GM21423 (cell line): ENCODE data around the gene TTC13.
"Not testable (repeated sequence)": the region's sequence is repeated elsewhere in the genome, so short reads cannot be mapped to it uniquely, and the experiment has no call there.

Experiments used
- ATAC-seq: cut with Tn5 transposase; IDR thresholded peaks from one replicate; pipeline ENCODE4 v1.9.1; 2021; ENCODE audit warnings: mild to moderate bottlenecking, moderate library complexity; ENCODE audit not compliant: unreplicated experiment

TTC13 gene

GRCh38 chr1:230994860-230995259 is 16.2 kb upstream of the TTC13 start:
- ATAC-seq = no peak

- no peak for ATAC-seq
Measured at GRCh38 chr1:230992100-230992774, 13.6 kb upstream of the TTC13 start.

- ATAC-seq = no peak
Measured at GRCh38 chr1:230987448-230987847, 8.8 kb upstream of the TTC13 start.

- no peak for ATAC-seq
Measured at GRCh38 chr1:230986976-230987375, 8.3 kb upstream of the TTC13 start.

GRCh38 chr1:230985711-230986110 is 7.0 kb upstream of the TTC13 start:
- no peak for ATAC-seq

GRCh38 chr1:230984622-230985515 is 6.2 kb upstream of the TTC13 start:
- ATAC-seq = not testable (repeated sequence)

- ATAC-seq = no peak
Measured at GRCh38 chr1:230983811-230984210, 5.2 kb upstream of the TTC13 start.

GRCh38 chr1:230982696-230983095 is 4.0 kb upstream of the TTC13 start:
- ATAC-seq = no peak

GRCh38 chr1:230979952-230980351 is 1.3 kb upstream of the TTC13 start:
- no peak for ATAC-seq

GRCh38 chr1:230979389-230979716 is 692 bp upstream of the TTC13 start:
- ATAC-seq = no peak

- peak; percentile 6 for ATAC-seq
Measured at GRCh38 chr1:230977761-230978490, 735 bp downstream of the TTC13 start.

GRCh38 chr1:230976825-230977747 is 1.6 kb downstream of the TTC13 start:
- no peak for ATAC-seq

- no peak for ATAC-seq
Measured at GRCh38 chr1:230976360-230976759, 2.3 kb downstream of the TTC13 start.

GRCh38 chr1:230975636-230976035 is 3.0 kb downstream of the TTC13 start:
- no peak for ATAC-seq

GRCh38 chr1:230972855-230973271 is 5.8 kb downstream of the TTC13 start:
- ATAC-seq = peak; percentile 82

- no peak for ATAC-seq
Measured at GRCh38 chr1:230971771-230972170, 6.9 kb downstream of the TTC13 start.

- no peak for ATAC-seq
Measured at GRCh38 chr1:230970432-230970831, 8.2 kb downstream of the TTC13 start.

GRCh38 chr1:230966358-230966873 is 12.2 kb downstream of the TTC13 start:
- no peak for ATAC-seq

- ATAC-seq = no peak
Measured at GRCh38 chr1:230965535-230965934, 13.1 kb downstream of the TTC13 start.

- ATAC-seq = no peak
Measured at GRCh38 chr1:230964896-230965295, 13.8 kb downstream of the TTC13 start.
